ENCODE measurements around the gene VSX2.
A peak's percentile ranks its signal among the peaks of the same experiment; 100 is the strongest.

VSX2 gene

GRCh38 chr14:74245292-74245691 lies 6.0 kb downstream of the VSX2 start:
- H3K4me3 ChIP-seq (ENCODE audit: low read depth, low read length), result no peak overlapping the region
- no peak overlapping the region for H3K27ac ChIP-seq (ENCODE audit: low read depth, low read length)
- no peaks in the 10 kb centered on the region for H3K9me3 ChIP-seq (ENCODE audit: control insufficient read depth, insufficient read depth, low read length)
- H3K4me1 ChIP-seq (ENCODE audit: control insufficient read depth, insufficient read depth, low read length), result peaks cover 39% of the 10 kb centered on the region
- no peak overlapping the region for H3K9ac ChIP-seq (ENCODE audit: low read depth, low read length)
- H3K27me3 ChIP-seq (ENCODE audit: control insufficient read depth, insufficient read depth, low read length), result peaks cover 60% of the 10 kb centered on the region
- no peaks in the 10 kb centered on the region for H3K36me3 ChIP-seq (ENCODE audit: control insufficient read depth, insufficient read depth, low read length)

- no peaks in the 10 kb centered on the region for H3K9me3 ChIP-seq (ENCODE audit: control insufficient read depth, insufficient read depth, low read length)
- peaks cover 32% of the 10 kb centered on the region for H3K4me1 ChIP-seq (ENCODE audit: control insufficient read depth, insufficient read depth, low read length)
- H3K4me3 ChIP-seq (ENCODE audit: low read depth, low read length), result no peak overlapping the region
- H3K36me3 ChIP-seq (ENCODE audit: control insufficient read depth, insufficient read depth, low read length), result no peaks in the 10 kb centered on the region
- no peak overlapping the region for H3K9ac ChIP-seq (ENCODE audit: low read depth, low read length)
- no peak overlapping the region for H3K27ac ChIP-seq (ENCODE audit: low read depth, low read length)
- peaks cover 48% of the 10 kb centered on the region for H3K27me3 ChIP-seq (ENCODE audit: control insufficient read depth, insufficient read depth, low read length)
Observed at GRCh38 chr14:74246542-74246941, 7.3 kb downstream of the VSX2 start.

- no peak overlapping the region for H3K4me3 ChIP-seq (ENCODE audit: low read depth, low read length)
- H3K9me3 ChIP-seq (ENCODE audit: control insufficient read depth, insufficient read depth, low read length), result no peaks in the 10 kb centered on the region
- no peak overlapping the region for H3K27ac ChIP-seq (ENCODE audit: low read depth, low read length)
- no peaks in the 10 kb centered on the region for H3K36me3 ChIP-seq (ENCODE audit: control insufficient read depth, insufficient read depth, low read length)
- peaks cover 39% of the 10 kb centered on the region for H3K27me3 ChIP-seq (ENCODE audit: control insufficient read depth, insufficient read depth, low read length)
- peaks cover 18% of the 10 kb centered on the region for H3K4me1 ChIP-seq (ENCODE audit: control insufficient read depth, insufficient read depth, low read length)
- H3K9ac ChIP-seq (ENCODE audit: low read depth, low read length), result no peak overlapping the region
Observed at GRCh38 chr14:74248017-74248416, 8.8 kb downstream of the VSX2 start.

- Histone ChIP-seq H3K4me1 (ENCODE audit: control insufficient read depth, insufficient read depth, low read length) (peaks cover 2% of the 10 kb centered on the region; the same call in 1 of the 2 replicates), H3K4me3 (ENCODE audit: low read depth, low read length) (no peak overlapping the region)
Observed at GRCh38 chr14:74249433-74250375, 10.5 kb downstream of the VSX2 start.

GRCh38 chr14:74255281-74255680 lies 16.0 kb downstream of the VSX2 start:
- H3K27ac ChIP-seq (ENCODE audit: low read depth, low read length), result no peak overlapping the region
- no peaks in the 10 kb centered on the region for H3K9me3 ChIP-seq (ENCODE audit: control insufficient read depth, insufficient read depth, low read length)

More at GRCh38 chr14:74249433-74250375, 10.5 kb downstream of the VSX2 start:
- H3K9ac ChIP-seq (ENCODE audit: low read depth, low read length), result no peak overlapping the region
- H3K36me3 ChIP-seq (ENCODE audit: control insufficient read depth, insufficient read depth, low read length), result no peaks in the 10 kb centered on the region
- H3K27ac ChIP-seq (ENCODE audit: low read depth, low read length), result no peak overlapping the region
- no peaks in the 10 kb centered on the region for H3K9me3 ChIP-seq (ENCODE audit: control insufficient read depth, insufficient read depth, low read length)
- peaks cover 26% of the 10 kb centered on the region for H3K27me3 ChIP-seq (ENCODE audit: control insufficient read depth, insufficient read depth, low read length)

GRCh38 chr14:74257078-74257940 lies 18.1 kb downstream of the VSX2 start:
- no peak overlapping the region for H3K27ac ChIP-seq (ENCODE audit: low read depth, low read length)
- peaks cover 26% of the 10 kb centered on the region for H3K27me3 ChIP-seq (ENCODE audit: control insufficient read depth, insufficient read depth, low read length)
- no peaks in the 10 kb centered on the region for H3K36me3 ChIP-seq (ENCODE audit: control insufficient read depth, insufficient read depth, low read length)
- no peaks in the 10 kb centered on the region for H3K4me1 ChIP-seq (ENCODE audit: control insufficient read depth, insufficient read depth, low read length)
- H3K9me3 ChIP-seq (ENCODE audit: control insufficient read depth, insufficient read depth, low read length), result no peaks in the 10 kb centered on the region
- H3K4me3 ChIP-seq (ENCODE audit: low read depth, low read length), result peak overlapping the region; percentile 75
- H3K9ac ChIP-seq (ENCODE audit: low read depth, low read length), result no peak overlapping the region

More at GRCh38 chr14:74255281-74255680, 16.0 kb downstream of the VSX2 start:
- no peak overlapping the region for H3K4me3 ChIP-seq (ENCODE audit: low read depth, low read length)
- H3K9ac ChIP-seq (ENCODE audit: low read depth, low read length), result no peak overlapping the region
- H3K27me3 ChIP-seq (ENCODE audit: control insufficient read depth, insufficient read depth, low read length), result peaks cover 32% of the 10 kb centered on the region
- H3K4me1 ChIP-seq (ENCODE audit: control insufficient read depth, insufficient read depth, low read length), result peaks cover 2% of the 10 kb centered on the region; the same call in 1 of the 2 replicates
- no peaks in the 10 kb centered on the region for H3K36me3 ChIP-seq (ENCODE audit: control insufficient read depth, insufficient read depth, low read length)

- H3K36me3 ChIP-seq (ENCODE audit: control insufficient read depth, insufficient read depth, low read length), result no peaks in the 10 kb centered on the region
- no peak overlapping the region for H3K9ac ChIP-seq (ENCODE audit: low read depth, low read length)
- H3K4me1 ChIP-seq (ENCODE audit: control insufficient read depth, insufficient read depth, low read length), result no peaks in the 10 kb centered on the region
- no peak overlapping the region for H3K27ac ChIP-seq (ENCODE audit: low read depth, low read length)
- H3K27me3 ChIP-seq (ENCODE audit: control insufficient read depth, insufficient read depth, low read length), result peaks cover 25% of the 10 kb centered on the region
- H3K9me3 ChIP-seq (ENCODE audit: control insufficient read depth, insufficient read depth, low read length), result no peaks in the 10 kb centered on the region
- peak overlapping the region; percentile 75 for H3K4me3 ChIP-seq (ENCODE audit: low read depth, low read length)
Observed at GRCh38 chr14:74257941-74258763, 18.9 kb downstream of the VSX2 start.

- no peak overlapping the region for H3K27ac ChIP-seq (ENCODE audit: low read depth, low read length)
- H3K4me1 ChIP-seq (ENCODE audit: control insufficient read depth, insufficient read depth, low read length), result no peaks in the 10 kb centered on the region
- H3K36me3 ChIP-seq (ENCODE audit: control insufficient read depth, insufficient read depth, low read length), result no peaks in the 10 kb centered on the region
- no peak overlapping the region for H3K9ac ChIP-seq (ENCODE audit: low read depth, low read length)
- H3K27me3 ChIP-seq (ENCODE audit: control insufficient read depth, insufficient read depth, low read length), result peaks cover 23% of the 10 kb centered on the region
- no peaks in the 10 kb centered on the region for H3K9me3 ChIP-seq (ENCODE audit: control insufficient read depth, insufficient read depth, low read length)
- peak overlapping the region; percentile 75 for H3K4me3 ChIP-seq (ENCODE audit: low read depth, low read length)
Observed at GRCh38 chr14:74258764-74259035, 19.5 kb downstream of the VSX2 start.

GRCh38 chr14:74259513-74259912 lies 20.3 kb downstream of the VSX2 start:
- H3K27ac ChIP-seq (ENCODE audit: low read depth, low read length), result no peak overlapping the region
- H3K9ac ChIP-seq (ENCODE audit: low read depth, low read length), result no peak overlapping the region
- H3K4me1 ChIP-seq (ENCODE audit: control insufficient read depth, insufficient read depth, low read length), result no peaks in the 10 kb centered on the region
- no peaks in the 10 kb centered on the region for H3K36me3 ChIP-seq (ENCODE audit: control insufficient read depth, insufficient read depth, low read length)
- no peak overlapping the region for H3K4me3 ChIP-seq (ENCODE audit: low read depth, low read length)
- no peaks in the 10 kb centered on the region for H3K9me3 ChIP-seq (ENCODE audit: control insufficient read depth, insufficient read depth, low read length)
- peaks cover 23% of the 10 kb centered on the region for H3K27me3 ChIP-seq (ENCODE audit: control insufficient read depth, insufficient read depth, low read length)

GRCh38 chr14:74260525-74261233 lies 21.4 kb downstream of the VSX2 start:
- no peak overlapping the region for H3K27ac ChIP-seq (ENCODE audit: low read depth, low read length)
- no peaks in the 10 kb centered on the region for H3K36me3 ChIP-seq (ENCODE audit: control insufficient read depth, insufficient read depth, low read length)
- H3K4me1 ChIP-seq (ENCODE audit: control insufficient read depth, insufficient read depth, low read length), result no peaks in the 10 kb centered on the region
- H3K4me3 ChIP-seq (ENCODE audit: low read depth, low read length), result no peak overlapping the region
- no peak overlapping the region for H3K9ac ChIP-seq (ENCODE audit: low read depth, low read length)
- peaks cover 23% of the 10 kb centered on the region for H3K27me3 ChIP-seq (ENCODE audit: control insufficient read depth, insufficient read depth, low read length)
- H3K9me3 ChIP-seq (ENCODE audit: control insufficient read depth, insufficient read depth, low read length), result no peaks in the 10 kb centered on the region
